Liver (tissue), 3 donors: ENCODE measurements around the gene SPOCK2.

ENCODE experiments used
- CTCF ChIP-seq: fragments of 150-350 bp; IDR thresholded peaks from 2 replicates; pipeline ENCODE4 v1.5.1; 2017; ENCODE audit warnings: improper control_type of control experiment, low read depth, low read length; ENCODE audit not compliant: missing input control
- FOXA2 ChIP-seq: IDR thresholded peaks from 2 replicates; pipeline ENCODE4 v1.6.1; 2016; ENCODE audit warnings: antibody characterized with exemption
- GABPA ChIP-seq, 2 donors: IDR thresholded peaks in 1 of 2; conservative IDR thresholded peaks in 1 of 2; 2 replicates each; pipeline ENCODE4 v1.6.1; 2016; ENCODE audit warnings: antibody characterized with exemption in 2 of 2, mild to moderate bottlenecking in 1 of 2, moderate library complexity in 1 of 2
- HNF4G ChIP-seq: IDR thresholded peaks from 2 replicates; pipeline ENCODE4 v1.6.1; 2016; ENCODE audit warnings: antibody characterized with exemption
- RAD21 ChIP-seq, 2 donors: IDR thresholded peaks; 2 replicates each; pipeline ENCODE4 v1.6.1; 2016; ENCODE audit warnings: antibody characterized with exemption in 2 of 2, mild to moderate bottlenecking in 2 of 2
- YY1 ChIP-seq: IDR thresholded peaks from 2 replicates; pipeline ENCODE4 v1.6.1; 2016; ENCODE audit warnings: antibody characterized with exemption, mild to moderate bottlenecking
- donor health status: healthy.
- donor health status: healthy.

DNA sequence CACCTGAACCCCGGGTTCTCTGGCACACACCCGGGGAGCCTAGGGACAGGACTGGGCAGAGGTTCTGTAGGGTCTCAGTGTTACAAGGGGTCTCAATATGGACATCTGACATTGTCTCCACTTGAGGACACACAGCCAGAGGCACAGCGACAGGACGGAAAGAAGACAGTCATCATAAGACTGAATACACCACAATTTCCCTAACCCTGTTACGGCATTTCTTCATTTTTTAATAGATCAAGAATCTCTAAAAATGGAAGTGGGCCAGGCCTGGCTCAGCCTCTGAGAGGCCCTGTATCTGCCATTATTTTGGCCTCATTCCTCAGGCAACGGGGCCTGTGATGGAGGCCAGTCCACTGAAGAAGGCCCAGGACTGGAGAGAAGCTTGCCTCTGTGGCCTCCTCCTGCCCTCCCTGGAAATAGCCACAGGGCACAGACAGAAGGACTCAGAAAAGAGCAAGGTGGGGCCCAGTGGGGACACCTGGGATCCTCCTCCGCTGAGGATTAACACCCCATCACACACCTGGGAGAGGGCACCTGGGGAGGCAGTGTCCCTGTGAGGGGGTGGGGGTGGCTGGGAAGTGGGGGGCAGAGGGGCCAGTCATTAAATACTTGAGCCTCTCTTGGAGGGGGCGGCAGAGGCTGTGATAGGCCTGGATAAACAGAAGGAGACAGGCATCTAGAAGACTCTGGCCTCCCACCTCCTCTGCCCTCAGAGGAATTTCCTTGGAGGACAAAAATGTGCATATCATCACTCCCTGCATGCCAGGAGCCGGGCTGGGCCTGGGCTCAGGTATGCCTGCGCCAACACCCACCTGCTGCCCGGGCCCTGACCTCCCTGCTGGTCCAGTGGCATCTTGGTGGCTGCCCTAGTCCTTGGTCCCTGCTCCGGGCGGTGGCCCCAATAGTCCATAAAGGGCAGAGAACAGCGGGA is 8.0 kb downstream of the SPOCK2 start:
- TF ChIP-seq CTCF (no peak), GABPA (IDR thresholded peaks at IDR 0.05 in 1 of 2, conservative IDR thresholded peaks at IDR 0.05 in 1 of 2) (no peak), RAD21 (IDR thresholded peaks at IDR 0.05) (no peak), HNF4G (no peak), FOXA2 (no peak), YY1 (no peak)
